K562 (cell line): Measurements from ENCODE around the gene SHF. TPM values are rescaled to one million over a fixed set of nuclear protein-coding genes. Genes with fewer than 3 reads are reported as not detected.

ENCODE experiments used
- BACH1 ChIP-seq: fragments of 200-800 bp; sonication (Bioruptor generic); IDR thresholded peaks from 2 replicates; pipeline ENCODE4 v1.6.1; 2016; ENCODE audit warnings: missing genetic modification characterization, missing compliant biosample characterization
- CEBPG ChIP-seq, 3 experiments: fragments of 200-800 bp in 1 of 3; sonication (Bioruptor generic) in 1 of 3; sonication (generic) in 1 of 3; formaldehyde crosslinking in 1 of 3; IDR thresholded peaks in 2 of 3; conservative IDR thresholded peaks in 1 of 3; 2 replicates each; pipeline versions ENCODE4 v1.6.1 to v1.8.0; 2016 to 2022; ENCODE audit warnings: missing compliant biosample characterization in 2 of 3, missing genetic modification characterization in 2 of 3, mild to moderate bottlenecking in 1 of 3, missing genetic modification reagents in 1 of 3
- DDX20 ChIP-seq: fragments of 450-650 bp; IDR thresholded peaks from 2 replicates; pipeline ENCODE4 v1.6.1; 2016; ENCODE audit warnings: missing genetic modification characterization, low read depth, mild to moderate bottlenecking, missing compliant biosample characterization, moderate library complexity
- DMBX1 ChIP-seq: fragments of 250-450 bp; sonication (Bioruptor Pico); IDR thresholded peaks from 2 replicates; pipeline ENCODE4 v1.8.0; 2022; ENCODE audit warnings: inconsistent platforms, mild to moderate bottlenecking, moderate library complexity, borderline replicate concordance
- ETS1 ChIP-seq: conservative IDR thresholded peaks from 2 replicates; pipeline ENCODE4 v1.6.1; 2011; ENCODE audit warnings: low read depth, mild to moderate bottlenecking, low read length; ENCODE audit not compliant: control insufficient read depth
- FOSL1 ChIP-seq: fragments of 200-800 bp; sonication (Bioruptor generic); conservative IDR thresholded peaks from 2 replicates; pipeline ENCODE4 v1.6.1; 2016; ENCODE audit warnings: missing genetic modification characterization, missing compliant biosample characterization
- FOXJ3 ChIP-seq: sonication (generic); formaldehyde crosslinking; IDR thresholded peaks from 2 replicates; pipeline ENCODE4 v1.4.0; 2020; ENCODE audit warnings: mild to moderate bottlenecking, missing genetic modification reagents
- FOXO4 ChIP-seq: fragments of 450-650 bp; formaldehyde crosslinking; IDR thresholded peaks from 2 replicates; pipeline ENCODE4 v1.4.0; 2020; ENCODE audit warnings: mild to moderate bottlenecking, moderate library complexity
- GTF2A2 ChIP-seq: IDR thresholded peaks from 2 replicates; pipeline ENCODE4 v1.6.1; 2016; ENCODE audit warnings: mild to moderate bottlenecking, missing genetic modification characterization, missing compliant biosample characterization
- HDGF ChIP-seq: fragments of 450-650 bp; IDR thresholded peaks from 2 replicates; pipeline ENCODE4 v1.6.1; 2016
- HOMEZ ChIP-seq: fragments of 250-450 bp; sonication (Bioruptor Pico); IDR thresholded peaks from 2 replicates; pipeline ENCODE4 v1.4.0; 2020; ENCODE audit warnings: mild to moderate bottlenecking, moderate library complexity
- KAT7 ChIP-seq: sonication (generic); formaldehyde crosslinking; IDR thresholded peaks from 2 replicates; pipeline ENCODE4 v1.8.0; 2022; ENCODE audit warnings: missing genetic modification reagents, mild to moderate bottlenecking, borderline replicate concordance
- SIX5 ChIP-seq, 2 experiments: IDR thresholded peaks; 2 replicates each; pipeline ENCODE4 v1.6.1; 2011; ENCODE audit warnings: low read length in 2 of 2, borderline replicate concordance in 1 of 2, low read depth in 1 of 2, mild to moderate bottlenecking in 1 of 2, moderate library complexity in 1 of 2; ENCODE audit not compliant: insufficient read depth in 1 of 2
- SMARCA5 ChIP-seq: fragments of 450-650 bp; IDR thresholded peaks from 2 replicates; pipeline ENCODE4 v1.6.1; 2016
- TAF9B ChIP-seq: fragments of 450-650 bp; IDR thresholded peaks from 2 replicates; pipeline ENCODE4 v1.6.1; 2018; ENCODE audit warnings: mild to moderate bottlenecking; ENCODE audit not compliant: partially characterized antibody
- ZFP91 ChIP-seq: sonication (generic); formaldehyde crosslinking; IDR thresholded peaks from 2 replicates; pipeline ENCODE4 v1.8.0; 2022; ENCODE audit warnings: mild to moderate bottlenecking, missing genetic modification reagents
- ZNF41 ChIP-seq: fragments of 250-450 bp; sonication (Bioruptor Pico); conservative IDR thresholded peaks from 2 replicates; pipeline ENCODE4 v1.4.0; 2020; ENCODE audit warnings: mild to moderate bottlenecking
- ZNF655 ChIP-seq: fragments of 250-450 bp; sonication (Bioruptor Pico); IDR thresholded peaks from 2 replicates; pipeline ENCODE4 v1.5.0; 2021
- ZNF695 ChIP-seq: fragments of 450-650 bp; formaldehyde crosslinking; IDR thresholded peaks from 2 replicates; pipeline ENCODE4 v1.4.0; 2020; ENCODE audit warnings: mild to moderate bottlenecking, moderate library complexity
- polyA plus RNA-seq, 8 experiments: library from polyadenylated mRNA; depleted of rRNA in 4 of 8; stranded (reverse) in 5 of 8; unstranded in 3 of 8; fragments of >200 nt; fragmentation: Nextera tagmentation in 2 of 8; fragmentation: Illumina TruSeq in 1 of 8; extraction: Ambion mirVana in 2 of 8; extraction: Trizol in 1 of 8; gene quantifications; 2 replicates each; pipeline versions ENCODE4 v1.2.1 to v1.2.3, GENCODE V29; 2011 to 2014; ENCODE audit warnings: inconsistent platforms in 1 of 8, missing spikeins in 1 of 8
- total RNA-seq, 7 experiments: library from RNA; depleted of rRNA in 6 of 7; stranded (reverse); fragments of >200 nt in 6 of 7; fragmentation: Illumina TruSeq in 2 of 7; extraction: Trizol in 2 of 7; gene quantifications; 2 replicates each; pipeline versions ENCODE4 v1.2.1 to v1.2.3, GENCODE V29; 2011 to 2021; ENCODE audit warnings: low replicate concordance in 1 of 7

The SHF gene
- total and polyA plus RNA-seq, 9 of the 15 experiments (the other 6 are each of a cell fraction or from before 2014, with no cell fraction given): 0.51 to 2.2 (median 0.85) TPM; not detected in 2

GRCh38 chr15:45200001-45200798, 12.4 kb upstream of the SHF start (continued):
- TF ChIP-seq ZNF655 (CRISPR knock-in tag) (no peak), ZFP91 (CRISPR knock-in tag) (peak; percentile 67), ETS1 (peak; percentile 94), DDX20 (tag) (no peak), DMBX1 (CRISPR knock-in tag) (no peak), KAT7 (CRISPR knock-in tag) (peak; percentile 90; the same call in 1 of the 2 replicates), HDGF (no peak), FOXO4 (CRISPR knock-in tag) (no peak), GTF2A2 (no peak), ZNF695 (CRISPR knock-in tag) (no peak), SMARCA5 (no peak; the same call in 1 of the 2 replicates), HOMEZ (CRISPR knock-in tag) (no peak), CEBPG (CRISPR knock-in tag; IDR thresholded peaks at IDR 0.05) (0 out of 2 replicates have a peak, but pooled peaks have one; percentile 9), CEBPG (tag; conservative IDR thresholded peaks at IDR 0.05 in 1 of 2, IDR thresholded peaks at IDR 0.05 in 1 of 2) (no peak), SIX5 (IDR thresholded peaks at IDR 0.05; ENCODE audit: borderline replicate concordance in 1 of 2, insufficient read depth in 1 of 2, low read depth in 1 of 2, low read length in 2 of 2) (no peak), TAF9B (no peak), BACH1 (tag) (peak; percentile 2; the same call in 1 of the 2 replicates), ZNF41 (CRISPR knock-in tag) (peak; percentile 45; the same call in 1 of the 2 replicates), FOSL1 (tag) (peak; percentile 66), FOXJ3 (no peak)
